Nephron progenitor cell (in vitro differentiated cells): ENCODE measurements around the gene EFEMP1.

Experiments
- DNase-seq: peaks from one replicate; pipeline ENCODE4 v3.0.0; 2021
- H3K27ac Mint-ChIP-seq: 2 replicates; pipeline ENCODE4 v1.8.0; 2021; ENCODE audit warnings: mild to moderate bottlenecking, moderate library complexity, mixed read lengths
- H3K27me3 Mint-ChIP-seq: 2 replicates; pipeline ENCODE4 v1.8.0; 2021; ENCODE audit warnings: mild to moderate bottlenecking, low read depth, mixed read lengths; ENCODE audit not compliant: poor library complexity
- H3K36me3 Mint-ChIP-seq: 2 replicates; pipeline ENCODE4 v1.8.0; 2021; ENCODE audit warnings: low read depth, mixed read lengths
- H3K4me1 Mint-ChIP-seq: 2 replicates; pipeline ENCODE4 v1.8.0; 2021; ENCODE audit warnings: mixed read lengths
- H3K4me3 Mint-ChIP-seq: 2 replicates; pipeline ENCODE4 v1.8.0; 2021; ENCODE audit warnings: mild to moderate bottlenecking, moderate library complexity, mixed read lengths
- H3K9me3 Mint-ChIP-seq: 2 replicates; pipeline ENCODE4 v1.8.0; 2021; ENCODE audit warnings: mild to moderate bottlenecking, moderate library complexity, mixed read lengths
- CTCF ChIP-seq: fragments of 200-600 bp; sonication (generic); IDR thresholded peaks from 2 replicates; pipeline ENCODE4 v1.5.0; 2021; ENCODE audit warnings: antibody characterized with exemption

Gene EFEMP1

GRCh38 chr2:55846426-55846825 is 77.2 kb downstream of the EFEMP1 start:
- peaks cover 7% of the 10 kb centered on the region for H3K27me3 Mint-ChIP-seq
- H3K4me1 Mint-ChIP-seq = peaks cover 12% of the 10 kb centered on the region
- peaks cover 19% of the 10 kb centered on the region for H3K9me3 Mint-ChIP-seq
- H3K36me3 Mint-ChIP-seq = peaks cover 12% of the 10 kb centered on the region
- H3K4me3 Mint-ChIP-seq = no peak overlapping the region
- H3K27ac Mint-ChIP-seq = no peak overlapping the region
- no peak for DNase-seq
- TF ChIP-seq CTCF = no peak

- no peak overlapping the region for H3K4me3 Mint-ChIP-seq
- peaks cover 12% of the 10 kb centered on the region for H3K36me3 Mint-ChIP-seq
- no peak for TF ChIP-seq CTCF
- peak overlapping the region; percentile 8 for H3K27ac Mint-ChIP-seq
- peaks cover 12% of the 10 kb centered on the region for H3K4me1 Mint-ChIP-seq
- peaks cover 7% of the 10 kb centered on the region for H3K27me3 Mint-ChIP-seq
- no peak for DNase-seq
- peaks cover 19% of the 10 kb centered on the region for H3K9me3 Mint-ChIP-seq
These were observed 78.6 kb downstream of the EFEMP1 start for GRCh38 chr2:55844986-55845385.

- Mint-ChIP-seq H3K27ac (no peak overlapping the region), H3K4me3 (no peak overlapping the region), H3K27me3 (peaks cover 7% of the 10 kb centered on the region), H3K4me1 (peaks cover 12% of the 10 kb centered on the region), H3K9me3 (peaks cover 19% of the 10 kb centered on the region), H3K36me3 (peaks cover 12% of the 10 kb centered on the region)
- no peak for TF ChIP-seq CTCF
- no peak for DNase-seq
These were observed 79.6 kb downstream of the EFEMP1 start for GRCh38 chr2:55843994-55844345.

- no peak for TF ChIP-seq CTCF
- Mint-ChIP-seq H3K27ac (no peak overlapping the region), H3K27me3 (peaks cover 7% of the 10 kb centered on the region), H3K4me1 (peaks cover 11% of the 10 kb centered on the region), H3K9me3 (peaks cover 24% of the 10 kb centered on the region), H3K4me3 (no peak overlapping the region), H3K36me3 (peaks cover 12% of the 10 kb centered on the region)
- peak; percentile 10 for DNase-seq
These were observed 80.2 kb downstream of the EFEMP1 start for GRCh38 chr2:55843096-55843993.

- no peak overlapping the region for H3K27ac Mint-ChIP-seq
- H3K4me1 Mint-ChIP-seq = peaks cover 10% of the 10 kb centered on the region
- DNase-seq = no peak
- H3K36me3 Mint-ChIP-seq = peaks cover 12% of the 10 kb centered on the region
- H3K9me3 Mint-ChIP-seq = peaks cover 35% of the 10 kb centered on the region
- TF ChIP-seq CTCF = no peak
- no peak overlapping the region for H3K4me3 Mint-ChIP-seq
- H3K27me3 Mint-ChIP-seq = peaks cover 7% of the 10 kb centered on the region
These were observed 81.5 kb downstream of the EFEMP1 start for GRCh38 chr2:55842046-55842445.

GRCh38 chr2:55840460-55840859 is 83.1 kb downstream of the EFEMP1 start:
- TF ChIP-seq CTCF = no peak
- DNase-seq = no peak
- Mint-ChIP-seq H3K4me1 (peaks cover 12% of the 10 kb centered on the region), H3K36me3 (peaks cover 18% of the 10 kb centered on the region), H3K4me3 (no peak overlapping the region), H3K27me3 (peaks cover 7% of the 10 kb centered on the region), H3K27ac (no peak overlapping the region), H3K9me3 (peaks cover 40% of the 10 kb centered on the region)
